SK-N-SH treated with all-trans-retinoic acid at 6 μM for 48 hours (cell line): ENCODE measurements around the gene SCML2.

Experiments used
- ARNTL ChIP-seq: fragments of 450-650 bp; formaldehyde crosslinking; IDR thresholded peaks from 2 replicates; pipeline ENCODE4 v1.5.0; 2020; ENCODE audit warnings: low read depth, mild to moderate bottlenecking, moderate library complexity, borderline replicate concordance
- CREB5 ChIP-seq: fragments of 250-450 bp; sonication (Bioruptor Pico); IDR thresholded peaks from 2 replicates; pipeline ENCODE4 v1.5.1; 2020; ENCODE audit warnings: low read depth, mild to moderate bottlenecking, moderate library complexity
- CSDC2 ChIP-seq: fragments of 250-450 bp; sonication (Bioruptor Pico); IDR thresholded peaks from 2 replicates; pipeline ENCODE4 v1.5.0; 2020; ENCODE audit warnings: mild to moderate bottlenecking, moderate library complexity
- ISL1 ChIP-seq: fragments of 250-450 bp; sonication (Bioruptor Pico); IDR thresholded peaks from 2 replicates; pipeline ENCODE4 v2.1.2; 2022; ENCODE audit warnings: mild to moderate bottlenecking, moderate library complexity
- PATZ1 ChIP-seq: fragments of 250-450 bp; sonication (Bioruptor Pico); IDR thresholded peaks from 2 replicates; pipeline ENCODE4 v1.8.0; 2020; ENCODE audit warnings: mild to moderate bottlenecking, moderate library complexity, borderline replicate concordance
- RARB ChIP-seq: fragments of 250-450 bp; sonication (Bioruptor Pico); IDR thresholded peaks from 2 replicates; pipeline ENCODE4 v1.8.0; 2021; ENCODE audit warnings: mild to moderate bottlenecking, moderate library complexity
- TOX ChIP-seq: fragments of 250-450 bp; sonication (Bioruptor Pico); IDR thresholded peaks from 2 replicates; pipeline ENCODE4 v1.8.0; 2021; ENCODE audit warnings: mild to moderate bottlenecking, moderate library complexity, borderline replicate concordance
- TSHZ2 ChIP-seq: fragments of 250-450 bp; sonication (Bioruptor Pico); IDR thresholded peaks from 2 replicates; pipeline ENCODE4 v1.5.0; 2020; ENCODE audit warnings: mild to moderate bottlenecking, moderate library complexity
- ZC3H10 ChIP-seq: fragments of 250-450 bp; sonication (Bioruptor Pico); IDR thresholded peaks from 2 replicates; pipeline ENCODE4 v1.5.1; 2021; ENCODE audit warnings: mild to moderate bottlenecking, moderate library complexity
- ZFP3 ChIP-seq: fragments of 250-450 bp; sonication (Bioruptor Pico); IDR thresholded peaks from 2 replicates; pipeline ENCODE4 v1.5.0; 2020; ENCODE audit warnings: mild to moderate bottlenecking, moderate library complexity
- ZFP30 ChIP-seq: fragments of 450-650 bp; formaldehyde crosslinking; IDR thresholded peaks from 2 replicates; pipeline ENCODE4 v1.5.0; 2022; ENCODE audit warnings: mild to moderate bottlenecking, moderate library complexity
- ZNF70 ChIP-seq: fragments of 450-650 bp; formaldehyde crosslinking; IDR thresholded peaks from 2 replicates; pipeline ENCODE4 v1.5.0; 2020; ENCODE audit warnings: mild to moderate bottlenecking, moderate library complexity

GRCh38 chrX:18271725-18272124 lies 82.8 kb downstream of the SCML2 start:
- no peak for TF ChIP-seq CREB5 (CRISPR knock-in tag)
- TF ChIP-seq ZNF70: no peak
- TF ChIP-seq TSHZ2: no peak
- no peak for TF ChIP-seq TOX
- no peak for TF ChIP-seq ARNTL (CRISPR knock-in tag)
- no peak for TF ChIP-seq ZFP3 (CRISPR knock-in tag)
- no peak for TF ChIP-seq ZFP30
- TF ChIP-seq RARB (CRISPR knock-in tag): no peak
- TF ChIP-seq CSDC2: no peak
- no peak for TF ChIP-seq ISL1 (CRISPR knock-in tag)
- TF ChIP-seq PATZ1 (CRISPR knock-in tag): no peak
- no peak for TF ChIP-seq ZC3H10 (CRISPR knock-in tag)
